NCI-H1105 treated with DMSO at 0.1 percent for 48 hours (cell line): Measurements from ENCODE around the gene DYSF.

Experiments
- DNase-seq: peaks from one replicate; lab custom pipeline; 2025; lab: John Stamatoyannopoulos, UW

The DYSF gene

DNA sequence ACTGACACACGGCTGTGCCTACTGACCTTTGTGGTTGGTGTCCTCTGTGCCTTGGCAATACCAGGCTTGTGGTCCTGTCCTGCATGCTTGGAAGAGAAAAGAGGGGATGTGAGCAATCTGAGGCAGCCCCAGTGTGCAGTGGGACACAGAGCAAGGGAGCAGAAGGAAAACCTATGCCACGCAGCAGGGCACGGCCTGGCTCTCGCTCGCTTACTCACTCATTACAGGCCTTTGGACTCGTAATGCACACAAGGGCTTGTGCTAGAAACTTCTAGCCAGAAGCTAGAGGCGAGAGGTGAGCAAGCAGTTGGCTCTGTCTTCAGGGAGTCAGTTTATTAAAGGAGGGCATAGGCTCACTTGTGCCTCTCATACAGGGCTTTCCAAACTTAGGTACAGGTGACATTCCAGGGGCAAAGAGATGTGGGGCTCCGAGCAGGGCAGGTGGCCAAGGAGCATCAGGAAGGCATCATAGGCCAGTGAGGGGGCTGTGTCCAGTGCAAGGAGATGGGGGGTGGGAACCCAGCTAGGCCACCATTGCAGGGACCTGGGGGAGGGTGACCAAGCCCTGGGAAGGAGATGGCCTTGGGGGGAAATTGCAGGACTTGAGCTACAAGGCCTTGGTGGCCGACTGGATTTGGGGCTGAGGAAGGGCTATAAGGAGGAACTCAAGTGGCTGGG lies 100.8 kb downstream of the DYSF start:
- DNase-seq: no peak

- no peak for DNase-seq
Measured at GRCh38 chr2:71554706-71555056, 101.3 kb downstream of the DYSF start.

- no peak for DNase-seq
Measured at GRCh38 chr2:71555798-71556454, 102.6 kb downstream of the DYSF start.

GRCh38 chr2:71556692-71557250 lies 103.4 kb downstream of the DYSF start:
- no peak for DNase-seq

- DNase-seq: no peak
Measured at GRCh38 chr2:71557321-71557720, 104.0 kb downstream of the DYSF start.

DNA sequence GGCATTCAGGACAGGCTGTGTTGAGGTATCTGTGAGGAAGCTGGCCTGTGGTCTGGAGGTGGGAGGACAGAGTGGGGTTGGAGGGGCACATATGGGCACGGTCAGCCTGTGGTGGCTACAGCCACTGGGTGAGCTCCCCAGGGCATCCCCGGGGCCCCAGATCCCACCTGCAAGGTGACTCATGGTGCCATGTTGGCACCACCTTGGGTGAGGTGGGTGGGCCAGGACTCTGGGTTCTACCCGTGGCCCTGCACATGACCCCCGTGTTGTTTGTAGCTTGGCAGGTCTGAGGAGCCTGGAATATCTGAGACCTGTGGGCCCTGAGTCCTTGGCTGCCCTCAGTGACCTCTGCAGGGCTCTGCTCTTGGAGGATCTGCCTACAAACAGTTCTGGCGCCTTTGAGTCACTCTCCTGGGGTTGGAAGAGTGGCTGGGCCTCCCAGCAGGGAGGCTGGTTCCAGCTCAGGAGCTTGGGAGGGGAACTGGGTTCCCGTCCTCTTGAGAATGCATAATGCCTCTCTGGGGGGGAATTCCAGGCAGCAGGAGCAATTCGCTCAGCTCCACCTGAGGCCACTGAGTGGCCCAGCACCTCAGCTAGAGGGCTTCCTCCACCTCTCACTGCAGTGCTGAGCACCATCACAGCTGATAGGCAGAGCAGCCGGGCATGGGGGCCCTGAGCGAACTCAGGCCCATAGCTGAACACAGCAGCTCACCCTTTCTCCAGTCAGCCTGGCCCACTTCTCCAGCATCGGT lies 105.1 kb downstream of the DYSF start:
- DNase-seq: no peak

GRCh38 chr2:71559080-71559827 lies 105.9 kb downstream of the DYSF start:
- DNase-seq: no peak

DNA sequence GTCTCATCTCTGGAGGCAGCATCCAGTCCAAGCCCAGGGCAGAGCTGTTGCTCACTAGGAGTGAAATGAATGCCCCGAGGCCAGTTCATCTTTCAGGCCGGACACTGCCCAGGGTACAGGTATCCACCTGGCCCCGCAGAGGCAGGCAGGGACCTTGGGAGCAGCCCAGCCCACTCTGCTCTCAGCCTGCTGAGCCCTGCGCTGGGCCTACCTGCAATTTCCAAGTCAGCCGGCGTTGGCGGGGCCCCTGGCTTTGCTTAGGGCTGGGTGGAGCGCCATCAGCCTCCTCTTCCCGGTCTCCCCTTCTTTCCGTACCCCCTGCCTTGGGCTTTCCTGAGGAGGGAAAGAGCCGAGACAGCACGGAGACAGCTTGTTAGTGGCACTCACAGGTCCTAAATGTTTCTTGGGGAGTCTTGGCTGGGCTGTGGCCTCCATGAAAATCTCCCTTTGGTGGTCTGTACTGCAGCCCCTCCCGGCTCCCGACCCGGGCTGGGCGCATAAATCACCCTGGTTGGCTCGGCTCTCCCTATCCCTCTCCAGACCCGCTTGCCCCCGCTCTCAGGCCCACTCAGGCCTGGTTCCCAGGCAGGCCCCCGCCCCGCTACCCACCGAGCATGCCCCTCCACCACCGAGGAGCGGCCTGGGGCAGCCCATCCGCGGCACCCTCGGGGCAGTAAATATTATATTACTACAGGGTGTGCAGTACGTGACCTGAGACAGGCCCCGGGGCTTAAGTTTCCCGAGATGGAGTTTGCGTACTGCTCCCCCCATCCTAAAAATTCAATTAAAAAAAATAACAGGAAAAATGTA lies 106.7 kb downstream of the DYSF start:
- DNase-seq: no peak

DNA sequence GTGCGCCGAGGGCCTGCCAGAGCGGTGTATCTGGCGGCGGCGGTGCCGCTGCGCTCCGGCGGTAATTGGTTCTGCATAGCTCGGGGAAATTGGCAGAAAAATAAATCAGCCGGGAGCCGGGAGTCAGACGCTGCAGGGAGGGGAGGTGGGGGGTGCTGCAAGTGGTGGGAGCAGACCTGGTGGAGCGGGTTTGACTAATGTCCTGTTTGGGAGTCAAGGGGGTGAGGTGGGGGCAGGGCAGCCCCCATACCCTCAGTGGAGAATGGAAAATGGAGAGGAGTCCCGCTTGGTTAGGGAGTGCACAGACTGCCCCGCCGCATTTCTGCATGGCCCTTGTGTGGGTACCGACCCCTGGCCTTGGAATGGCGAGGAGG lies 107.3 kb downstream of the DYSF start:
- DNase-seq: no peak

GRCh38 chr2:71561441-71562267 lies 108.3 kb downstream of the DYSF start:
- DNase-seq: no peak

DNA sequence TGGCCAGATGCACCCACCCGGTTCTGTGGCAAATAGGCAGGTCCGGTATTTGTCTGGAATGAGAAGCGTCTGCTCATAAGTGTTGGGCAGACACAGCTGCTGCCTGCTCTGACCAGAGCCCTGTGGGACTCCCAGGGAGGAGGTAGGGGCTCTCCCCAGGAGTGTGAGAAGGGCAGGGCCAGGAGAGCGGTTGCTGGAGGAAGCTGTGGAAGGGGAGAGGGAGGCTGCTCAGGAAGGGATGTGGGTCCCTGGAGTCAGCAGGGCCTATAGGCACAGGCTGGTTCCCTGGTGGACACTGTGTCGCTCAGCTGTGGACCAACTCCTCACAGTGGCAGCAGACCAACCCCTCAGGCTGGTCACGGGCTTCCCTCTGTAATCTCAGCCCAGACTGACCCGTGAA lies 109.2 kb downstream of the DYSF start:
- no peak for DNase-seq

- DNase-seq: no peak
Measured at GRCh38 chr2:71563872-71564271, 110.5 kb downstream of the DYSF start.

GRCh38 chr2:71564361-71564760 lies 111.0 kb downstream of the DYSF start:
- DNase-seq: no peak

- no peak for DNase-seq
Measured at GRCh38 chr2:71564790-71565189, 111.4 kb downstream of the DYSF start.

DNA sequence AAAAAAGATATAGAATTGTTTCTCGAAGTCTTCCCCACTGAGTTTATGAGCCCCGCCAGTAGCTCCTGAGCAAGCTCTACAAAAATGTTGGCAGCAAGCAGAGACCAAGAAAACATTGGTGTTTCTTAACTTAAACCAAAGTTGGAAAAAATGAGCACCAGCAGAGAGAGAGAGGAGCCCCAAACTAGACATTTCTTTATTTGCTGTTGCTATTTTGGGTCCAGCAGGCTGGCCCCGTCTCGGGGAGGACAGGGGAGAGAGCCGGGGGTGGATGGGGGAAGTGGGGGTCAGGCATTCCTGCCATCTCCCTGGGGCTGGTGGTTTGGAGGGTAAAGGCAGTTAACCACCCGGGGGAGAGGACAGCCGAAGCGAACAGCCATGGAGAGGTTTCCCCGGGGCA lies 113.0 kb downstream of the DYSF start:
- no peak for DNase-seq

- DNase-seq: no peak
Measured at GRCh38 chr2:71567625-71568024, 114.3 kb downstream of the DYSF start.

- no peak for DNase-seq
Measured at GRCh38 chr2:71568103-71568502, 114.7 kb downstream of the DYSF start.

DNA sequence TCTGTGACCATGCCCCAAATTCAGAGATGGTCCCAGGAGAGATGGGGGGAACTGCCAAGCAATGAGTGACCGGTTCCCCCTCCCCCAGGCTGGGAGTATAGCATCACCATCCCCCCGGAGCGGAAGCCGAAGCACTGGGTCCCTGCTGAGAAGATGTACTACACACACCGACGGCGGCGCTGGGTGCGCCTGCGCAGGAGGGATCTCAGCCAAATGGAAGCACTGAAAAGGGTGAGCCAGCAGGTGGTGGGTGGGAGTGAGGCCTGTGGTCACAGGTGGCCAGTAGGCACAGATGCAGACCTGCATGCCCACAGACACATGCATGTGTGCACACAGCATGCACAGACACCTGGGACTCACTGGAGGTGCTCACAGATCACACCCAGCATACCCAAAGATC lies 117.2 kb downstream of the DYSF start:
- no peak for DNase-seq

DNA sequence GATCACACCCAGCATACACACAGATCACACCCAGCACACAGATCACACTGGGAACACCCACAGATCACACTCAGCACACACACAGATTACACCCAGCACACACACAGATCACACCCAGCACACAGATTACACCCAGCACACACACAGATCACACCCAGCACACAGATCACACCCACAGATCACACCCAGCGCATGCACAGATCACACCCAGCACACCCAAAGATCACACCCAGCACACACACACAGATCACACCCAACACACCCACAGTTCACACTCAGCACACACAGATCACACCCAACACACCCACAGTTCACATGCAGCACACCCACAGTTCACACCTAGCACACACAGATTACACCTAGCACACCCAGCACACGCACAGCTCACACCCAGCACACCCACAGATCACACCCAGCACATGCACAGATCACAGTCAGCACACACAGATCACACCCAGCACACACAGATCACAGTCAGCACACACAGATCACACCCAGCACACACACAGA lies 117.6 kb downstream of the DYSF start:
- DNase-seq: no peak

DNA sequence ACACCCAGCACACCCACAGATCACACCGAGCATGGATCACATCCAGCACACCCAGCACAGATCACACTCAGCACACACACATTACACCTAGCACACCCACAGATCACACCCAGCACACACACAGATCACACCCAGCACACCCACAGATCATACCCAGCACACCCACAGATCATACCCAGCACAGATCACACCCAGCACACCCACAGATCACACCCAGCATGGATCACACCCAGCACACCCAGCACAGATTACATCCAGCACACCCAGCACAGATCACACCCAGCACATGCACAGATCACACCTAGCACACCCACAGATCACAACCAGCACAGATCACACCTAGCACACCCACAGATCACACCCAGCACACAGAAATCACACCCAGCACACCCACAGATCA lies 118.6 kb downstream of the DYSF start:
- DNase-seq: no peak
